GM12875 (cell line): Measurements from ENCODE around the gene KIAA0232.

Experiments used
- H3K4me3 ChIP-seq: one replicate; pipeline ENCODE4 v1.5.1; 2011; ENCODE audit warnings: low read depth, low read length, control low read depth
- CTCF ChIP-seq: IDR thresholded peaks from 2 replicates; pipeline ENCODE4 v1.5.1; 2011; ENCODE audit warnings: low read depth, mild to moderate bottlenecking, control low read depth, inconsistent platforms, low read length, moderate library complexity, borderline replicate concordance; ENCODE audit not compliant: insufficient read depth

Gene KIAA0232

GRCh38 chr4:6811165-6811564, 28.6 kb downstream of the KIAA0232 start:
- TF ChIP-seq CTCF = no peak

GRCh38 chr4:6812766-6813165, 30.2 kb downstream of the KIAA0232 start:
- TF ChIP-seq CTCF = no peak
- no peak overlapping the region for H3K4me3 ChIP-seq

More at GRCh38 chr4:6811165-6811564, 28.6 kb downstream of the KIAA0232 start:
- no peak overlapping the region for H3K4me3 ChIP-seq

GRCh38 chr4:6813725-6814124, 31.2 kb downstream of the KIAA0232 start:
- no peak overlapping the region for H3K4me3 ChIP-seq
- no peak for TF ChIP-seq CTCF

GRCh38 chr4:6815029-6815836, 32.7 kb downstream of the KIAA0232 start:
- TF ChIP-seq CTCF = no peak
- H3K4me3 ChIP-seq = no peak overlapping the region

- TF ChIP-seq CTCF = no peak
- H3K4me3 ChIP-seq = no peak overlapping the region
Observed at GRCh38 chr4:6819295-6819694, 36.8 kb downstream of the KIAA0232 start.

GRCh38 chr4:6820695-6821094, 38.2 kb downstream of the KIAA0232 start:
- TF ChIP-seq CTCF = no peak

GRCh38 chr4:6824071-6824470, 41.5 kb downstream of the KIAA0232 start:
- TF ChIP-seq CTCF = no peak

More at GRCh38 chr4:6820695-6821094, 38.2 kb downstream of the KIAA0232 start:
- H3K4me3 ChIP-seq = no peak overlapping the region

More at GRCh38 chr4:6824071-6824470, 41.5 kb downstream of the KIAA0232 start:
- no peak overlapping the region for H3K4me3 ChIP-seq
